SK-N-SH (cell line): Measurements from ENCODE around the gene AREL1. TPM values are rescaled to one million over a fixed set of nuclear protein-coding genes. Genes with fewer than 3 reads are reported as not detected.

ENCODE experiments used
- CTCF ChIA-PET: fragments of 300-600, 350-600 bp; formaldehyde crosslinking; extraction: SDS; loops from one replicate; lab custom pipeline; 2021; lab: Yijun Ruan, JAX
- POLR2A ChIA-PET: fragments of 350-600 bp; sonication (Branson Sonifier 250); formaldehyde crosslinking; extraction: SDS; loops from one replicate; lab custom pipeline; 2020; ENCODE audit warnings: antibody characterized with exemption, inconsistent platforms; lab: Yijun Ruan, JAX
- DNase-seq: peaks from one replicate; pipeline ENCODE4 v3.0.0; 2012
- H2AFZ ChIP-seq: fragments of 200-600 bp; sonication (generic); 2 replicates; pipeline ENCODE4 v1.8.1; 2016; ENCODE audit warnings: antibody characterized with exemption, mild to moderate bottlenecking, low read depth
- H3F3A ChIP-seq: fragments of 200-600 bp; sonication (generic); replicated peaks from 2 replicates; pipeline ENCODE3; 2016; ENCODE audit warnings: antibody characterized with exemption, mild to moderate bottlenecking; ENCODE audit not compliant: insufficient read depth
- H3K27ac ChIP-seq, 2 experiments: fragments of 200-500 bp in 1 of 2; fragments of 200-600 bp in 1 of 2; sonication (Bioruptor generic) in 1 of 2; sonication (generic), shearing (Covaris generic) in 1 of 2; 2 replicates each; pipeline versions ENCODE4 v1.5.1 to v1.6.1; 2014 to 2016; ENCODE audit warnings: low read depth in 2 of 2, inconsistent platforms in 1 of 2, low read length in 1 of 2, mild to moderate bottlenecking in 1 of 2, mixed read lengths in 1 of 2
- H3K27me3 ChIP-seq: fragments of 200-600 bp; sonication (generic), shearing (Covaris generic); 2 replicates; pipeline ENCODE4 v1.6.1; 2016; ENCODE audit warnings: mixed run types; ENCODE audit not compliant: insufficient read depth
- H3K36me3 ChIP-seq, 2 experiments: fragments of 200-500 bp in 1 of 2; fragments of 200-600 bp in 1 of 2; sonication (Bioruptor generic) in 1 of 2; sonication (generic) in 1 of 2; replicated peaks in 1 of 2; 2 replicates each; pipeline versions ENCODE3 to v1.5.1; 2014 to 2016; ENCODE audit warnings: low read length in 1 of 2, mild to moderate bottlenecking in 1 of 2; ENCODE audit not compliant: insufficient read depth in 2 of 2, control insufficient read depth in 1 of 2
- H3K4me1 ChIP-seq, 2 experiments: fragments of 200-500 bp in 1 of 2; fragments of 200-600 bp in 1 of 2; sonication (Bioruptor generic) in 1 of 2; sonication (generic), shearing (Covaris generic) in 1 of 2; 2 replicates each; pipeline versions ENCODE4 v1.5.1 to v1.6.1; 2014 to 2016; ENCODE audit warnings: low read depth in 1 of 2, low read length in 1 of 2, mixed run types in 1 of 2; ENCODE audit not compliant: insufficient read depth in 2 of 2, control insufficient read depth in 1 of 2
- H3K4me2 ChIP-seq: fragments of 200-600 bp; sonication (generic), shearing (Covaris generic); 2 replicates; pipeline ENCODE4 v1.6.1; 2017; ENCODE audit warnings: mixed run types
- H3K4me3 ChIP-seq, 2 experiments: fragments of 200-500 bp in 1 of 2; fragments of 200-600 bp in 1 of 2; sonication (Bioruptor generic) in 1 of 2; sonication (generic), shearing (Covaris generic) in 1 of 2; 2 replicates each; pipeline versions ENCODE4 v1.5.1 to v1.8.1; 2014 to 2016; ENCODE audit warnings: low read depth in 2 of 2, inconsistent platforms in 1 of 2, low read length in 1 of 2, mild to moderate bottlenecking in 1 of 2, mixed read lengths in 1 of 2, moderate library complexity in 1 of 2
- H3K79me2 ChIP-seq: fragments of 200-600 bp; sonication (generic); 2 replicates; pipeline ENCODE4 v1.8.1; 2017; ENCODE audit warnings: mild to moderate bottlenecking; ENCODE audit not compliant: insufficient read depth
- H3K9ac ChIP-seq: fragments of 200-600 bp; sonication (generic); 2 replicates; pipeline ENCODE4 v1.6.1; 2017; ENCODE audit warnings: mixed run types
- H3K9me2 ChIP-seq: fragments of 200-600 bp; sonication (generic); 2 replicates; pipeline ENCODE4 v1.6.1; 2017; ENCODE audit warnings: mixed run types
- H3K9me3 ChIP-seq: fragments of 200-600 bp; sonication (generic); 2 replicates; pipeline ENCODE4 v1.6.1; 2017; ENCODE audit warnings: mixed run types, mild to moderate bottlenecking, moderate library complexity
- H4K20me1 ChIP-seq: fragments of 200-600 bp; sonication (generic); 2 replicates; pipeline ENCODE4 v1.6.1; 2017; ENCODE audit warnings: mild to moderate bottlenecking, mixed run types; ENCODE audit not compliant: insufficient read depth
- CHD2 ChIP-seq: fragments of 150-350 bp; IDR thresholded peaks from 2 replicates; pipeline ENCODE4 v1.6.1; 2018; ENCODE audit warnings: low read length; ENCODE audit not compliant: partially characterized antibody
- ELF1 ChIP-seq: IDR thresholded peaks from 2 replicates; pipeline ENCODE4 v1.4.0; 2012
- EP300 ChIP-seq, 2 experiments: IDR thresholded peaks; 2 replicates each; pipeline versions ENCODE4 v1.4.0 to v1.6.1; 2012; ENCODE audit warnings: borderline replicate concordance in 1 of 2, low read depth in 1 of 2, low read length in 1 of 2
- EZH2phosphoT487 ChIP-seq: fragments of 200-600 bp; sonication (generic); IDR thresholded peaks from 2 replicates; pipeline ENCODE4 v1.6.1; 2017; ENCODE audit warnings: low read depth, mixed run types, mild to moderate bottlenecking, antibody characterized with exemption, moderate library complexity, borderline replicate concordance
- FOSL2 ChIP-seq: IDR thresholded peaks from 2 replicates; pipeline ENCODE4 v1.4.0; 2012; ENCODE audit warnings: low read depth, mild to moderate bottlenecking, moderate library complexity, borderline replicate concordance
- FOXM1 ChIP-seq: IDR thresholded peaks from 2 replicates; pipeline ENCODE4 v1.4.0; 2012; ENCODE audit warnings: low read depth, mild to moderate bottlenecking
- GATA2 ChIP-seq: sonication (generic); formaldehyde crosslinking; IDR thresholded peaks from 2 replicates; pipeline ENCODE4 v1.5.0; 2020; ENCODE audit warnings: mild to moderate bottlenecking, missing genetic modification reagents
- MXI1 ChIP-seq: IDR thresholded peaks from 2 replicates; pipeline ENCODE4 v1.6.1; 2012; ENCODE audit warnings: mild to moderate bottlenecking, low read depth, low read length, improper control_type of control experiment
- NFIC ChIP-seq: IDR thresholded peaks from 2 replicates; pipeline ENCODE4 v1.4.0; 2012; ENCODE audit warnings: borderline replicate concordance
- NRF1 ChIP-seq: IDR thresholded peaks from 2 replicates; pipeline ENCODE4 v1.6.1; 2012; ENCODE audit warnings: low read depth, mild to moderate bottlenecking, low read length
- POLR2AphosphoS5 ChIP-seq: IDR thresholded peaks from 2 replicates; pipeline ENCODE4 v1.6.1; 2012; ENCODE audit warnings: low read depth, low read length
- RCOR1 ChIP-seq: fragments of 150-350 bp; IDR thresholded peaks from 2 replicates; pipeline ENCODE4 v1.6.1; 2017; ENCODE audit warnings: antibody characterized with exemption, low read length
- RXRA ChIP-seq: IDR thresholded peaks from 2 replicates; pipeline ENCODE4 v1.4.0; 2012; ENCODE audit warnings: low read depth, mild to moderate bottlenecking, borderline replicate concordance
- SIN3A ChIP-seq: IDR thresholded peaks from 2 replicates; pipeline ENCODE4 v1.6.1; 2012; ENCODE audit warnings: low read depth, mild to moderate bottlenecking, low read length, moderate library complexity, borderline replicate concordance
- TCF12 ChIP-seq: IDR thresholded peaks from 2 replicates; pipeline ENCODE4 v1.4.0; 2012
- YY1 ChIP-seq: IDR thresholded peaks from 2 replicates; pipeline ENCODE4 v1.4.0; 2012; ENCODE audit warnings: low read depth, mild to moderate bottlenecking
- WGBS: methylation state at CpG from one replicate; pipeline ENCODE4 v1.1.6; 2017; ENCODE audit warnings: low lambda C conversion rate; 5-methylcytosine and 5-hydroxymethylcytosine counted together
- polyA plus RNA-seq, 3 experiments: library from polyadenylated mRNA; depleted of rRNA; stranded (reverse); fragments of >200 nt; gene quantifications; 2 replicates each; pipeline ENCODE4 v1.2.3, GENCODE V29; 2012
- TF ChIP-seq, protein P1 (sequence below): IDR thresholded peaks from 2 replicates; pipeline ENCODE4; 2012
- TF ChIP-seq, protein P2 (sequence below): fragments of 150-350 bp; IDR thresholded peaks from 2 replicates; pipeline ENCODE4 v1.6.1; 2017; ENCODE audit warnings: antibody characterized with exemption, low read length, low read depth, borderline replicate concordance
- TF ChIP-seq, protein P3 (sequence below): IDR thresholded peaks from 2 replicates; pipeline ENCODE4 v1.4.0; 2012; ENCODE audit warnings: low read depth
- TF ChIP-seq, protein P4 (sequence below): fragments of 150-350 bp; IDR thresholded peaks from 2 replicates; pipeline ENCODE4 v1.6.1; 2016; ENCODE audit warnings: mild to moderate bottlenecking, low read depth, low read length
- TF ChIP-seq, protein P5 (sequence below): IDR thresholded peaks from 2 replicates; pipeline ENCODE4 v1.4.0; 2012; ENCODE audit warnings: low read depth, borderline replicate concordance
- TF ChIP-seq, protein P6 (sequence below): IDR thresholded peaks from 2 replicates; pipeline ENCODE4 v1.4.0; 2012; ENCODE audit warnings: low read depth, borderline replicate concordance

AREL1 gene
- polyA plus RNA-seq, 1 of the 3 experiments (the other 2 are of a cell fraction), result 35.1 TPM

DNA sequence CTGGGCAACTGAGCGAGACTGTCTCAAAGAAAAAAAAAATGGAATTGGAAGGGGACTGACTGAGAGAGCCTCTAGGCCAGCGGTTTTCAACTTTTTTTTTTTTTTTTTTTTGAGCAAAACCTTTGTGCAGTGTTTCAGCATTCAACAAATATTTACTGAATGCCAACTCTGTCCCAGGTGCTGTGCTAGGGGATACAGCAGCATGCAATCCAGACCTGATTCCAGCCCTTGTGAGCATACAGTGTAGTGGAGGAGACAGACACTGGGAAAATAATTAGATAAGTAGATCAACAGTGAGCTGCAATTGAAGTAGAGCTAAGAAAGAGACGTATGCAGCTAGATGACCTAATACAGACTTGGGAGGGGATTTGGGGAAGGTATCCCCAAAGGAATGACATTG, 77.0 kb downstream of the AREL1 start:
- peaks cover 0 to 43% of the 10 kb centered on the region in 2 experiments; a peak in 2 of 4 replicates for H3K4me1 ChIP-seq
- H3K9ac ChIP-seq, result no peak overlapping the region
- no peaks in the 10 kb centered on the region for H3K79me2 ChIP-seq
- no peak for TF ChIP-seq NFIC
- TF ChIP-seq, protein P1, sequence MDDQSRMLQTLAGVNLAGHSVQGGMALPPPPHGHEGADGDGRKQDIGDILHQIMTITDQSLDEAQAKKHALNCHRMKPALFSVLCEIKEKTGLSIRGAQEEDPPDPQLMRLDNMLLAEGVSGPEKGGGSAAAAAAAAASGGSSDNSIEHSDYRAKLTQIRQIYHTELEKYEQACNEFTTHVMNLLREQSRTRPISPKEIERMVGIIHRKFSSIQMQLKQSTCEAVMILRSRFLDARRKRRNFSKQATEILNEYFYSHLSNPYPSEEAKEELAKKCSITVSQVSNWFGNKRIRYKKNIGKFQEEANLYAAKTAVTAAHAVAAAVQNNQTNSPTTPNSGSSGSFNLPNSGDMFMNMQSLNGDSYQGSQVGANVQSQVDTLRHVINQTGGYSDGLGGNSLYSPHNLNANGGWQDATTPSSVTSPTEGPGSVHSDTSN, result no peak
- H2AFZ ChIP-seq, result no peak overlapping the region
- no peaks in the 10 kb centered on the region for H3K36me3 ChIP-seq
- H3K9me3 ChIP-seq, result no peaks in the 10 kb centered on the region
- no peak overlapping the region for H3K4me2 ChIP-seq
- 84% methylated on average over 3 of the region's 3 CpGs for WGBS
- no peak overlapping the region for H3K4me3 ChIP-seq
- CTCF ChIA-PET, result interaction anchor here (1.3 to 8.0 kb wide), 3 partner anchors 20 to 27 kb away, joined by 6 to 64 read pairs (median 13); partner anchors contain the start of gene LTBP2
- no peaks in the 10 kb centered on the region for H3K9me2 ChIP-seq
- no peaks in the 10 kb centered on the region for H3F3A ChIP-seq
- no peak for DNase-seq
- peak overlapping the region in 1 of 2 experiments; percentile 86; a peak in 1 of 4 replicates for H3K27ac ChIP-seq
- POLR2A ChIA-PET, result no interaction called here
- no peaks in the 10 kb centered on the region for H3K27me3 ChIP-seq
- no peaks in the 10 kb centered on the region for H4K20me1 ChIP-seq

DNA sequence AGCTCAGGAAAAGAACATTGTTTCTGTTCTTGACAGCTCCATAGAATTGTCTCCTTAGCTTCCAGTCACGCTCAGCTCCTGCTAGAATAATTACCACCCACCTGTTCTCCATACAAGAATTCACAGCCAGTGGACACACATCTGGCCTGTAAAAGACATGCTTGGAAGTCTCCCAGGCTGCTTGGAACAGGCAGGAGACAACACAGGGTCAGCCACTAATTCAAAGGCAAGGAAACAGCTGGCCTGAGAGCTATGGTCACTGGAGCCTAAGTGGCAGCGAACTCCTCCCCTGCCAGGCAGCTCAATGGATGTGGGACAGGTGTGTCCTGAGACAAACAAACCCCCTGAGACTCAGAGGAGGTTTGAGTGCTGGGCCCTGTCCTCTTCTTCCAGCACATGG, 77.9 kb downstream of the AREL1 start:
- H3K27ac ChIP-seq, result no peak overlapping the region
- WGBS, result 93% methylated on average over 1 of the region's 2 CpGs
- H2AFZ ChIP-seq, result no peak overlapping the region
- ChIA-PET CTCF (interaction anchor here (0.6 to 8.0 kb wide), 6 partner anchors 16 to 225 kb away, joined by 3 to 64 read pairs (median 4); partner anchors contain the start of gene LTBP2), POLR2A (interaction anchor here (0.6 kb wide), 1 partner anchor 42 kb away, joined by 4 read pairs; no protein-coding TSS in a partner anchor)
- H3F3A ChIP-seq, result no peaks in the 10 kb centered on the region
- no peaks in the 10 kb centered on the region for H3K36me3 ChIP-seq
- no peaks in the 10 kb centered on the region for H3K27me3 ChIP-seq
- H3K9me2 ChIP-seq, result no peaks in the 10 kb centered on the region
- no peaks in the 10 kb centered on the region for H3K79me2 ChIP-seq
- no peak overlapping the region for H3K4me2 ChIP-seq
- no peaks in the 10 kb centered on the region for H4K20me1 ChIP-seq
- H3K4me3 ChIP-seq, result no peak overlapping the region
- H3K4me1 ChIP-seq, result peaks cover 0 to 43% of the 10 kb centered on the region in 2 experiments; a peak in 2 of 4 replicates
- no peaks in the 10 kb centered on the region for H3K9me3 ChIP-seq
- no peak overlapping the region for H3K9ac ChIP-seq
- TF ChIP-seq, protein P2, sequence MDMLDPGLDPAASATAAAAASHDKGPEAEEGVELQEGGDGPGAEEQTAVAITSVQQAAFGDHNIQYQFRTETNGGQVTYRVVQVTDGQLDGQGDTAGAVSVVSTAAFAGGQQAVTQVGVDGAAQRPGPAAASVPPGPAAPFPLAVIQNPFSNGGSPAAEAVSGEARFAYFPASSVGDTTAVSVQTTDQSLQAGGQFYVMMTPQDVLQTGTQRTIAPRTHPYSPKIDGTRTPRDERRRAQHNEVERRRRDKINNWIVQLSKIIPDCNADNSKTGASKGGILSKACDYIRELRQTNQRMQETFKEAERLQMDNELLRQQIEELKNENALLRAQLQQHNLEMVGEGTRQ, result no peak
- TF ChIP-seq MXI1 (no peak), CHD2 (no peak), RCOR1 (no peak), EP300 (IDR thresholded peaks at IDR 0.05; ENCODE audit: borderline replicate concordance in 1 of 2, low read depth in 1 of 2, low read length in 1 of 2) (no peak), FOSL2 (no peak), YY1 (no peak), GATA2 (CRISPR knock-in tag) (no peak), EZH2phosphoT487 (no peak), TCF12 (no peak), RXRA (no peak), NRF1 (no peak), POLR2AphosphoS5 (no peak), SIN3A (no peak), FOXM1 (no peak), ELF1 (no peak)
- TF ChIP-seq, protein P3, sequence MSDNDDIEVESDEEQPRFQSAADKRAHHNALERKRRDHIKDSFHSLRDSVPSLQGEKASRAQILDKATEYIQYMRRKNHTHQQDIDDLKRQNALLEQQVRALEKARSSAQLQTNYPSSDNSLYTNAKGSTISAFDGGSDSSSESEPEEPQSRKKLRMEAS, result no peak
- TF ChIP-seq, protein P4, sequence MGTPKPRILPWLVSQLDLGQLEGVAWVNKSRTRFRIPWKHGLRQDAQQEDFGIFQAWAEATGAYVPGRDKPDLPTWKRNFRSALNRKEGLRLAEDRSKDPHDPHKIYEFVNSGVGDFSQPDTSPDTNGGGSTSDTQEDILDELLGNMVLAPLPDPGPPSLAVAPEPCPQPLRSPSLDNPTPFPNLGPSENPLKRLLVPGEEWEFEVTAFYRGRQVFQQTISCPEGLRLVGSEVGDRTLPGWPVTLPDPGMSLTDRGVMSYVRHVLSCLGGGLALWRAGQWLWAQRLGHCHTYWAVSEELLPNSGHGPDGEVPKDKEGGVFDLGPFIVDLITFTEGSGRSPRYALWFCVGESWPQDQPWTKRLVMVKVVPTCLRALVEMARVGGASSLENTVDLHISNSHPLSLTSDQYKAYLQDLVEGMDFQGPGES, result no peak
- TF ChIP-seq, protein P5, sequence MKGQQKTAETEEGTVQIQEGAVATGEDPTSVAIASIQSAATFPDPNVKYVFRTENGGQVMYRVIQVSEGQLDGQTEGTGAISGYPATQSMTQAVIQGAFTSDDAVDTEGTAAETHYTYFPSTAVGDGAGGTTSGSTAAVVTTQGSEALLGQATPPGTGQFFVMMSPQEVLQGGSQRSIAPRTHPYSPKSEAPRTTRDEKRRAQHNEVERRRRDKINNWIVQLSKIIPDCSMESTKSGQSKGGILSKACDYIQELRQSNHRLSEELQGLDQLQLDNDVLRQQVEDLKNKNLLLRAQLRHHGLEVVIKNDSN, result no peak
- TF ChIP-seq, protein P6, sequence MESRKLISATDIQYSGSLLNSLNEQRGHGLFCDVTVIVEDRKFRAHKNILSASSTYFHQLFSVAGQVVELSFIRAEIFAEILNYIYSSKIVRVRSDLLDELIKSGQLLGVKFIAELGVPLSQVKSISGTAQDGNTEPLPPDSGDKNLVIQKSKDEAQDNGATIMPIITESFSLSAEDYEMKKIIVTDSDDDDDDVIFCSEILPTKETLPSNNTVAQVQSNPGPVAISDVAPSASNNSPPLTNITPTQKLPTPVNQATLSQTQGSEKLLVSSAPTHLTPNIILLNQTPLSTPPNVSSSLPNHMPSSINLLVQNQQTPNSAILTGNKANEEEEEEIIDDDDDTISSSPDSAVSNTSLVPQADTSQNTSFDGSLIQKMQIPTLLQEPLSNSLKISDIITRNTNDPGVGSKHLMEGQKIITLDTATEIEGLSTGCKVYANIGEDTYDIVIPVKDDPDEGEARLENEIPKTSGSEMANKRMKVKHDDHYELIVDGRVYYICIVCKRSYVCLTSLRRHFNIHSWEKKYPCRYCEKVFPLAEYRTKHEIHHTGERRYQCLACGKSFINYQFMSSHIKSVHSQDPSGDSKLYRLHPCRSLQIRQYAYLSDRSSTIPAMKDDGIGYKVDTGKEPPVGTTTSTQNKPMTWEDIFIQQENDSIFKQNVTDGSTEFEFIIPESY, result no peak
- no peak for DNase-seq
